ACC112 (cell line): Measurements from ENCODE around the gene PYDC1.
"Not testable (repeated sequence)": the region's sequence is repeated elsewhere in the genome, so short reads cannot be mapped to it uniquely, and the experiment has no call there.

Experiments
- H2AFZ ChIP-seq: fragments of 200-600 bp; sonication (generic); one replicate; pipeline ENCODE4 v1.6.0; 2017; ENCODE audit warnings: antibody characterized with exemption, low read length; ENCODE audit not compliant: unreplicated experiment
- H3K27ac ChIP-seq: fragments of 200-600 bp; sonication (generic); 2 replicates; pipeline ENCODE4 v1.5.1; 2014; ENCODE audit warnings: low read depth, mild to moderate bottlenecking, antibody characterized with exemption, low read length, moderate library complexity
- H3K27me3 ChIP-seq: fragments of 200-600 bp; sonication (generic); 2 replicates; pipeline ENCODE4 v1.6.1; 2014; ENCODE audit warnings: mild to moderate bottlenecking, antibody characterized with exemption, low read length, moderate library complexity, mixed read lengths; ENCODE audit not compliant: insufficient read depth
- H3K36me3 ChIP-seq: fragments of 200-600 bp; sonication (generic); 2 replicates; pipeline ENCODE4 v1.6.1; 2016; ENCODE audit warnings: mild to moderate bottlenecking, antibody characterized with exemption, low read length, moderate library complexity, mixed read lengths; ENCODE audit not compliant: insufficient read depth
- H3K4me1 ChIP-seq: fragments of 200-600 bp; sonication (generic); one replicate; pipeline ENCODE4 v1.6.1; 2016; ENCODE audit warnings: low read length, mixed read lengths; ENCODE audit not compliant: insufficient read depth, unreplicated experiment, control insufficient read depth
- H3K4me3 ChIP-seq: fragments of 200-600 bp; sonication (generic); 2 replicates; pipeline ENCODE4 v1.5.1; 2014; ENCODE audit warnings: mild to moderate bottlenecking, low read depth, low read length
- H3K79me2 ChIP-seq: fragments of 200-600 bp; sonication (generic); one replicate; pipeline ENCODE4 v1.6.0; 2016; ENCODE audit warnings: low read length; ENCODE audit not compliant: control insufficient read depth, unreplicated experiment, insufficient read depth

The PYDC1 gene

GRCh38 chr16:31246296-31246695, 29.4 kb upstream of the PYDC1 start:
- Histone ChIP-seq H3K79me2 (no peaks in the 10 kb centered on the region), H2AFZ (no peak overlapping the region), H3K36me3 (no peaks in the 10 kb centered on the region), H3K4me3 (no peak overlapping the region), H3K27me3 (peaks cover 57% of the 10 kb centered on the region), H3K27ac (no peak overlapping the region), H3K4me1 (no peaks in the 10 kb centered on the region)

- not testable (repeated sequence) for H2AFZ ChIP-seq, H3K4me3 ChIP-seq, H3K79me2 ChIP-seq, H3K4me1 ChIP-seq, H3K27ac ChIP-seq, H3K36me3 ChIP-seq
- H3K27me3 ChIP-seq = peaks cover 62% of the 10 kb centered on the region
Observed at GRCh38 chr16:31245598-31245997, 28.7 kb upstream of the PYDC1 start.

DNA sequence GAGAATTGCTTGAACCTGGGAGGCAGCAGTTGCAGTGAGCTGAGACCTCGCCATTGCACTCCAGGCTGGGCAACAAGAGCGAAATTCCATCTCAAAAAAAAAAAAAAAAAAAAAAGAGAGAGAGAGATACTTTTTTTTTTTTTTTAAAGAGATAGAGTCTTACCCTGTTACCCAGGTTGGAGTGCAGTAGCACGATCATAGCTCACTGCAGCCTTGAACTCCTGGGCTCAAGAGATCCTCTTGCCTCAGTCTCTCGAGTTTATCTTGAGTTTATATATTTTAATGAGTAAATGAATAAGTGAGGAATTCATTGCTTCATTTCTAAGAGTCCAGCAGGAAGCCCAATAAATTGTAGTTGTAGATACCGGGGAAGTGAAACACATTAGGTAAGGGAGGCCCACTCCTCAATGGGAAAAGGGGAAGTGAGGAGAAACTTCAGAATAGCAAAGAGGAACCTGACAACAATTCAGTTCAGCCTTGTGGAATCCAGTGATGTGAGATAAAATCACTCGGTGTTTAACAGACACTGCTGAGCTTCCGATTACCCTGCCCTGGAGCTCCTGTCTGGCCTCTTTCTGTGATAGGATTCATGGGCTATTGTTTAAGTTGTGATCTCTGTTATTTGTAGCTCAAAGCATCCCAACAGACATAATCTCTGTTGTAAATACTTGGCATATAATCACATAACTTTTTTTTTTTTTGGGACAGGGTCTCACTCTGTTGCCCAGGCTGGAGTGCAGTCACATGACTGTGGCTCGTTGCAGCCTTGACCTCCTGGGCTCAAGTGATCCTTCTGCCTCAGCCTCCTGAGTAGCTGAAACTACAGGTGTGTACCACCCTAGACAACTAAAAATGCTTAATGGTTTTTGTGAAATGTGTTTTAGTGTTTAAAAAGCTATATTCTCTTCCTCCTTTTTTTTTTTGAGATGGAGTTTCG, 27.1 kb upstream of the PYDC1 start:
- H3K27me3 ChIP-seq = peaks cover 74% of the 10 kb centered on the region
- H3K27ac ChIP-seq = no peak overlapping the region
- no peaks in the 10 kb centered on the region for H3K36me3 ChIP-seq
- H3K4me3 ChIP-seq = no peak overlapping the region
- H3K4me1 ChIP-seq = no peaks in the 10 kb centered on the region
- H2AFZ ChIP-seq = no peak overlapping the region
- H3K79me2 ChIP-seq = no peaks in the 10 kb centered on the region

DNA sequence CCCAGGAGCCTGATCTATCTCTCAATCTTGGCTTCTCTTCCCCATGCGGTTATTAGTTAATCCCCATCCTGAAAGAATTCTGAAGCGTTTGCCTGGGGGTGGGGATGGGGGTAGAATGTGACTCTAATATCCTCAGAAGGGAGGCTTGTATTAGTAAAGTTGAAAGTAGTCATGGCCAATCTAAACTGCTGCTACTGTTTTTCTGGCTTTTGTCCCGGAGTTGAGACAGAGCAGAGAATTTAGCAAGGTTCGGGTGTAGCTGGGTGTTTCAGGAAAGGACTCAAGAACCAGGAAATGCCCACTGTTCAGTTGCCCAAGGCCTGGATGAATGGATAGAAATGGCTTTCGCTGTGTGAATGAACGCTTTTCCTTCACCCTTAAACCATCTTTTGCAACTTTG, 25.3 kb upstream of the PYDC1 start:
- peaks cover 65% of the 10 kb centered on the region for H3K27me3 ChIP-seq
- H3K4me1 ChIP-seq = no peaks in the 10 kb centered on the region
- no peaks in the 10 kb centered on the region for H3K79me2 ChIP-seq
- H3K36me3 ChIP-seq = no peaks in the 10 kb centered on the region
- H3K27ac ChIP-seq = no peak overlapping the region
- H2AFZ ChIP-seq = no peak overlapping the region
- H3K4me3 ChIP-seq = no peak overlapping the region

DNA sequence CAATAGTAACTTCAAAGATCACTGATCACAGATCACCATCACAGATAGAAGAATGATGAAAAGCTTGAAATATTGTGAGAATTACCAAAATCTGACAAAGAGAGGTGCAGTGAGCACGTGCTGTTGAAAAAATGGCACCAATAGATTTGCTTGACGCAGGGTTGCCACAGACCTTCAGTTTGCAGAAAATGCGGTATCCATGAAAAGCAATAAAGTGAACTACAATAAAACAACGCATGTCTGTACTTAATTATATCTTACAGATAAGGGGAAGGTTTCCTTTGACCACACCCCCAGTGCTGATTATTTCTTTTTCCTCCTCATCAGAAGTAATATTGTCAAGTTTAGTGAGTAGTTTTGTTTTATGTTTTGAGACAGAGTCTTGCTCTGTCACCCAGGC, 21.1 kb upstream of the PYDC1 start:
- Histone ChIP-seq H3K36me3 (no peaks in the 10 kb centered on the region), H3K27ac (no peak overlapping the region), H3K79me2 (no peaks in the 10 kb centered on the region), H3K27me3 (peaks cover 45% of the 10 kb centered on the region), H2AFZ (no peak overlapping the region), H3K4me3 (no peak overlapping the region), H3K4me1 (no peaks in the 10 kb centered on the region)

- no peak overlapping the region for H3K27ac ChIP-seq
Observed at GRCh38 chr16:31229501-31229900, 12.6 kb upstream of the PYDC1 start.

DNA sequence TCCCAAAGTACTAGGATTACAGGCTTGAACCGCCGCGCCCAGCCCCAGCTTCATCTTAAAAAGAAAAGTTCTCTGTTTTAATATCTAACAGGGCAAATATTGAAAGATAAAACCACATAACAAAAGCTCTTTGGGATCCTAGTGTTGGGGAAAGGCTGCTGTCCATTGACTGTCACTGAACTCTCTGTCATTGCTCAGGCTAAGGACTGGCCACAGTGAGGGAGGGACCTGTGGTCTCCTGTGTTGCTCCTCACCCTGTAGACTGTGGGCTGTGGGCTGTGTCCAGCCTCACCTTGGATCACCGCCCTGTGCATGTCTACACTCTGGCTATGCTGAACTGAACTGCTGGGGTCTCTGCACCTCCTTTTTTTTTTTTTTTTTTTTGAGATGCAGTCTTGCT, 11.3 kb upstream of the PYDC1 start:
- H3K36me3 ChIP-seq = no peaks in the 10 kb centered on the region
- no peak overlapping the region for H2AFZ ChIP-seq
- H3K4me3 ChIP-seq = no peak overlapping the region
- H3K4me1 ChIP-seq = peaks cover 3% of the 10 kb centered on the region
- no peaks in the 10 kb centered on the region for H3K79me2 ChIP-seq
- H3K27me3 ChIP-seq = no peaks in the 10 kb centered on the region
- no peak overlapping the region for H3K27ac ChIP-seq

More at GRCh38 chr16:31229501-31229900, 12.6 kb upstream of the PYDC1 start:
- Histone ChIP-seq H2AFZ (no peak overlapping the region), H3K4me1 (peaks cover 3% of the 10 kb centered on the region), H3K4me3 (no peak overlapping the region), H3K27me3 (0 out of 2 replicates have a peak, but pooled peaks cover 3% of the 10 kb centered on the region), H3K36me3 (no peaks in the 10 kb centered on the region), H3K79me2 (no peaks in the 10 kb centered on the region)

DNA sequence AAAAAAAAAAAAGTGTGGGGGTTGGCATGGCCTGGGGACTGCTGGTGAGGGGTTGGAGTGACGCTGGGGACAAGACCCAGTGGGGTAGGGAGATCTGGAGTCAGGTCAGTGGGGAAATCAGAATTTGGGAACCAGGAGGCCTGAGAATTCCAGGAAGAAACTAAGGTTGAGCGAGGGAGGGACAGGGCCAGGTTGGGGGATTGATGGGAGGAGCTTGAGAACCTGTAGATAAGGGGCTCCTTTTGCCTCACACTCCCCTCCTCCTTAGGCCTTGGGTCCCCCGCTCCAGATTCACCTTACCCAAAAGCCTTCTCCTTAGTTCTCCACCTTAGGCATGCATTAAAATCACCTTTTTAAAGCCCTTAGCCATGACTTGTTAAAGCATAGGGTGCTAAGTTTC, 8.3 kb upstream of the PYDC1 start:
- H3K27ac ChIP-seq = no peak overlapping the region
- H3K79me2 ChIP-seq = no peaks in the 10 kb centered on the region
- H3K4me3 ChIP-seq = no peak overlapping the region
- H3K27me3 ChIP-seq = peaks cover 7% of the 10 kb centered on the region
- no peak overlapping the region for H2AFZ ChIP-seq
- H3K36me3 ChIP-seq = no peaks in the 10 kb centered on the region
- peaks cover 3% of the 10 kb centered on the region for H3K4me1 ChIP-seq

DNA sequence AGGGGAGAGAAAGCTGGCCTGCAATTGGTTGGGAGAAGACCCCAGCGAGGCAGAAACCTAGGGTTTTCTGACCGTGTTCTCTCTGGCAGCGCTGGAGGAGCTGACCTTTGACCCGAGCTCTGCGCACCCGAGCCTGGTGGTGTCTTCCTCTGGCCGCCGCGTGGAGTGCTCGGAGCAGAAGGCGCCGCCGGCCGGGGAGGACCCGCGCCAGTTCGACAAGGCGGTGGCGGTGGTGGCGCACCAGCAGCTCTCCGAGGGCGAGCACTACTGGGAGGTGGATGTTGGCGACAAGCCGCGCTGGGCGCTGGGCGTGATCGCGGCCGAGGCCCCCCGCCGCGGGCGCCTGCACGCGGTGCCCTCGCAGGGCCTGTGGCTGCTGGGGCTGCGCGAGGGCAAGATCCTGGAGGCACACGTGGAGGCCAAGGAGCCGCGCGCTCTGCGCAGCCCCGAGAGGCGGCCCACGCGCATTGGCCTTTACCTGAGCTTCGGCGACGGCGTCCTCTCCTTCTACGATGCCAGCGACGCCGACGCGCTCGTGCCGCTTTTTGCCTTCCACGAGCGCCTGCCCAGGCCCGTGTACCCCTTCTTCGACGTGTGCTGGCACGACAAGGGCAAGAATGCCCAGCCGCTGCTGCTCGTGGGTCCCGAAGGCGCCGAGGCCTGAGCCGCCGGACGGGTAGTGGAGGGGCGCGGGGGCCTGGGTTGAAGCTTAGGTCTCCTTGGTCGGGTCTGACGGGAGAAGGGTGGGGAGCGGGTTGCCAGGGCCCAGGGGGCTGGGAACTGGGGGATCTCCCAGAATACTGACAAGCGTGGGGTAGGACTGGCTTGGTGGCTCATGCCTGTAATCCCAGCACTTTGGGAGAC, 7.4 kb upstream of the PYDC1 start:
- no peaks in the 10 kb centered on the region for H3K36me3 ChIP-seq
- H3K27me3 ChIP-seq = peaks cover 7% of the 10 kb centered on the region
- H3K4me1 ChIP-seq = peaks cover 3% of the 10 kb centered on the region

GRCh38 chr16:31223044-31223443, 6.1 kb upstream of the PYDC1 start:
- Histone ChIP-seq H3K27ac (no peak overlapping the region), H2AFZ (no peak overlapping the region), H3K79me2 (no peaks in the 10 kb centered on the region), H3K4me1 (no peaks in the 10 kb centered on the region), H3K4me3 (no peak overlapping the region), H3K36me3 (no peaks in the 10 kb centered on the region), H3K27me3 (peaks cover 13% of the 10 kb centered on the region)

More for the DNA sequence above, 7.4 kb upstream of the PYDC1 start:
- no peaks in the 10 kb centered on the region for H3K79me2 ChIP-seq
- no peak overlapping the region for H3K27ac ChIP-seq
- H3K4me3 ChIP-seq = no peak overlapping the region
- H2AFZ ChIP-seq = no peak overlapping the region
